Subcutaneous adipose tissue (tissue), 4 donors: ENCODE results near the gene EYA4. TPM values are rescaled to one million over a fixed set of nuclear protein-coding genes. Genes with fewer than 3 reads are reported as not detected.

Experiments
- CTCF ChIP-seq: fragments of 450-650 bp; IDR thresholded peaks from one replicate; pipeline ENCODE4 v1.5.1; 2016; ENCODE audit warnings: low read depth, mild to moderate bottlenecking, control low read depth, antibody characterized with exemption, moderate library complexity
- total RNA-seq, 4 donors: library from RNA; depleted of rRNA; stranded (reverse); fragments of >200 nt; gene quantifications; one replicate each; pipeline ENCODE4 v1.1.0, GENCODE V29; 2016

Gene EYA4
- total RNA-seq, 4 donors from 2014 or later: 1.5 to 7.7 (median 1.7) TPM

GRCh38 chr6:133360194-133360593, 119.0 kb downstream of the EYA4 start:
- no peak for TF ChIP-seq CTCF

GRCh38 chr6:133362813-133363212, 121.7 kb downstream of the EYA4 start:
- no peak for TF ChIP-seq CTCF

GRCh38 chr6:133368664-133369063, 127.5 kb downstream of the EYA4 start:
- TF ChIP-seq CTCF: no peak

- TF ChIP-seq CTCF: no peak
These were observed 128.7 kb downstream of the EYA4 start for GRCh38 chr6:133369773-133370272.

DNA sequence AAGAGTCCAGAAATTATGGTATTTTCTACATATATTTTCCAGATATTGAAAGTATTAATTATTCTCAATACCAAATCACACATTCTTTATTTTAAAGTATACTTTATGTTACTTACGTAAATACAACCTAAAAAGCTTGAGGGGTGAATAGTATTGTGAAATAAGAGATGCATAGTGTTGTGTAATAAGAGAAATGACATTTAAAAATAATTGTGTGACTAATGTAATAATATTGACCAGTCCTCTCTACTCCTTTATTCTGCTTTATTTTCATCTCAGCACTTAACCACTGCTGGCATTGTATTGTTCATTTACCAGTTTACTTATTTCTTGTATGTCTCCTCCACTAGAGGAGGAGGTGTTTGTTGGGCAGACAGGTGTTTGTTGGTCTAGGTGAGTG, 135.6 kb downstream of the EYA4 start:
- TF ChIP-seq CTCF: no peak

DNA sequence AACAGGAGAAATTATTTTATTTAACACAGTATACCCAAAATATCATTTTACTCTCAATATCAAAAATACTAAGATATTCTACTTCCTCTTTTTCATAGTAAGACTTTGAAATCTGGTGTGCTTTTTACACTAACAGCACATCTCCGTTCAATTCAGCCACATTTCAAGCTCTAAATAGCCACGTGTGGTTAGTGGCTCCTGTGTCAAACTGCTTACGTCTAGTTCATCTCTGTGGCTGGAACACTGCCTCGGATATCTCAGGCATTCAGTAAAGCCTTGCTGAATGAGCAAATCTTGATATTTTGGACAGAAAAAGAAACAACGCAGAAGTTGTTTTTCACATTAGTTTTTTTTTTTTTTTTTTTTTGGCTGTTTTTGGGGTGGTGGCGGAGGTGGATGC, 136.1 kb downstream of the EYA4 start:
- TF ChIP-seq CTCF: no peak

DNA sequence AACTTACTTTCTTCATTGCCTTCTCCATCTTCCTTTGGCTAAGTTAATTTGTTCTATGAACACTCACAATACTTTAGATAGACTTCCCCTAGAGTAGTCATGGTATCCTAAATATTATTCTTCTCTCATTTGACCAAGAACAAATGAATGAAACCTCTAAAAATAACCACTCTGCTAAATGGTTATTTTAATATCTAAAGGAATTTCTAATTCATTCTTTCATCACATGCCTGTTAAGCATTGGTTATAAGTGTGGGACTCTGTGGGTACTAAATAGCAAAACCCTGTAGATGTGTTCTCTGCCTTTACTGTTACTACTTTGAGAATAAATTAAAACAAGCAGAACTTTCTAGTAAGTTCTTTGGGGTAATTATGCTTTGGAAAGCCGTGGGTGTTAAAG, 138.9 kb downstream of the EYA4 start:
- TF ChIP-seq CTCF: no peak

GRCh38 chr6:133380723-133381122, 139.6 kb downstream of the EYA4 start:
- TF ChIP-seq CTCF: no peak
